ENCODE results near the gene PLK5.

PLK5 gene

DNA sequence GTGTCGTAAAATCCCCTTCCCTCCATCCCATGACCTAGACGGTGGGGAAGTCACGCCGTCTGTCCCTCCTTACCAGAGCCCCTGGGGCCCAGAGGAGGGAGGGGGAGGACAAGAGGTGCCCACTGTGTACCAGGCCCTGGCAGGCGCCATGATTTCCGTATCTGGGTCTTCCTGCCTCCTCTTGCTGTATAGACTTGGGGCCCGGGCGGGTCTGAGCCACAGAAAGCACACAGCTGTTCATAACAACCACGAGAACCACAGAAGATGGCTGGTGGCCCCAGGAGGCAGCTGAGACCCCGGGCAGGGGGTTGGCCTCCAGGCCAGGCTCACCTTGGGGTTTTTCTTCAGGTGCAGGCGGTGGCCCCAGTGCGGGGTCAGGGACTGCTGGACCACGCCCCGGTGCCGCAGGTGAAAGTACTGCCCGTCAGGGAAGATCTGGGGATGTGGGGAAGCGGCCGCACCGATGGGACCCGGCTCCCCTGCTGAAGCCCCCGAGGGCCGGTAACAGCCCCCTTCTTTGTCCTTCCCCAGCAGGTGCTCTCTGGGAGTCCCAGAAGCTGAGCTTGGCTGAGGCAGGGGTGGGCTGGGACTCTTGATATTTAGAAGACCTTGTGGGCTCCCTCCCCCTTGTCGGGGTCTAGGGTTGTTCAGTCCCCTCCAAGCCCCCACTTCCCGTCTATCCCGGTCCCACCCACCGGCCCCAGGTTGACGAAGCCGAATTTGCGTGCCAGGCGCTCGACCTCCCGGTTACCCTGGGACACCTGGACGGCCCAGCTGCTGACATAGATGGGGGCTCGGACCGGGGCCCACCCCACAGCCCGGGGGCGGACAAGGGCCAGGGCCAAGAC is 34.2 kb upstream of the PLK5 start:
- TF ChIP-seq, protein P1, sequence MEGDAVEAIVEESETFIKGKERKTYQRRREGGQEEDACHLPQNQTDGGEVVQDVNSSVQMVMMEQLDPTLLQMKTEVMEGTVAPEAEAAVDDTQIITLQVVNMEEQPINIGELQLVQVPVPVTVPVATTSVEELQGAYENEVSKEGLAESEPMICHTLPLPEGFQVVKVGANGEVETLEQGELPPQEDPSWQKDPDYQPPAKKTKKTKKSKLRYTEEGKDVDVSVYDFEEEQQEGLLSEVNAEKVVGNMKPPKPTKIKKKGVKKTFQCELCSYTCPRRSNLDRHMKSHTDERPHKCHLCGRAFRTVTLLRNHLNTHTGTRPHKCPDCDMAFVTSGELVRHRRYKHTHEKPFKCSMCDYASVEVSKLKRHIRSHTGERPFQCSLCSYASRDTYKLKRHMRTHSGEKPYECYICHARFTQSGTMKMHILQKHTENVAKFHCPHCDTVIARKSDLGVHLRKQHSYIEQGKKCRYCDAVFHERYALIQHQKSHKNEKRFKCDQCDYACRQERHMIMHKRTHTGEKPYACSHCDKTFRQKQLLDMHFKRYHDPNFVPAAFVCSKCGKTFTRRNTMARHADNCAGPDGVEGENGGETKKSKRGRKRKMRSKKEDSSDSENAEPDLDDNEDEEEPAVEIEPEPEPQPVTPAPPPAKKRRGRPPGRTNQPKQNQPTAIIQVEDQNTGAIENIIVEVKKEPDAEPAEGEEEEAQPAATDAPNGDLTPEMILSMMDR (IDR thresholded peaks at IDR 0.05; ENCODE audit: extremely low read depth, missing control alignments), result no peak
- DNase-seq (ENCODE audit: low spot score), result no peak

DNA sequence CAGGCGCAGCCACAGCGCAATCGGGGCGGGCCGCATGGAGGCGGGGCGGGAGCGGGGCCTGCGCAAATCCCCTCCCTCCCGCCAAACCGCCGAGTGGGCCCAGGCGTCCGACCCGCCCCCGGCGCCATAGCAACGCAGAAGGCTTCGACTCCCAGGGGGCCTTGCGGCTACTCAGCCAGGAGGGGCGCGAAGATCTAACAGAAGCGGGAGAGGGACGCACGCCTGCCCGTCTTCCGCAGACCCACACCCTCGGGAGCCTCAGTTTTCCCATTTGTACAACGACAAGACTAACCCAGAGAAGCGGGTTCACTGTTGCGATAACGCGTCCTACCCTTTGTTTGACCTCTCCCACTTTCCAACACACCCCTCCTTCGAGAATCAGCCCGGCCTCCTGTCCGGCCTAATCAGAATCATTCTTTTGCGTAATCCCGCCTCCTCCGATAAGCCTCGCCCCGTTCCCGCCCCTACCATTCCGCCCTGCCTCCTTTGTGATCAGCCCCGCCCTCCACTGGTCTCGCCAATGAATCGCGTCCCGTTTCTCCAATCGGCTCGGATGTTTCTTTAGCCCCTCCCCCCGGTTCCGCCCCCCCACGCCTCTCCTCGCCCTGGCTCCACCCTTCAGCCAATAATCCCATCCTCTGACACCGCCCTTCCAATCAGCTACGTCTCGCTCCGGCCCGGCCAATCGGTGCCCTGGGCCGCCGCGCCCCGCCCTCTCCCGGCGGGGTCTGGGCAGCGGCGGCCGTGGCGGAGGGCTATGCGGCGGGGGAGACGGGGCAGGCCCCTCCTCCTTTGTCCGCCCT is 33.4 kb upstream of the PLK5 start, which contains the start of gene PCSK4:
Gene PCSK4 (minus strand): TSS at position 40 of the 803 bp plus-strand sequence. CDS start 4 bp downstream, at position 36.
- TF ChIP-seq, protein P1 (IDR thresholded peaks at IDR 0.05; ENCODE audit: extremely low read depth, missing control alignments), result no peak
- peak; percentile 99 for DNase-seq (ENCODE audit: low spot score)

DNA sequence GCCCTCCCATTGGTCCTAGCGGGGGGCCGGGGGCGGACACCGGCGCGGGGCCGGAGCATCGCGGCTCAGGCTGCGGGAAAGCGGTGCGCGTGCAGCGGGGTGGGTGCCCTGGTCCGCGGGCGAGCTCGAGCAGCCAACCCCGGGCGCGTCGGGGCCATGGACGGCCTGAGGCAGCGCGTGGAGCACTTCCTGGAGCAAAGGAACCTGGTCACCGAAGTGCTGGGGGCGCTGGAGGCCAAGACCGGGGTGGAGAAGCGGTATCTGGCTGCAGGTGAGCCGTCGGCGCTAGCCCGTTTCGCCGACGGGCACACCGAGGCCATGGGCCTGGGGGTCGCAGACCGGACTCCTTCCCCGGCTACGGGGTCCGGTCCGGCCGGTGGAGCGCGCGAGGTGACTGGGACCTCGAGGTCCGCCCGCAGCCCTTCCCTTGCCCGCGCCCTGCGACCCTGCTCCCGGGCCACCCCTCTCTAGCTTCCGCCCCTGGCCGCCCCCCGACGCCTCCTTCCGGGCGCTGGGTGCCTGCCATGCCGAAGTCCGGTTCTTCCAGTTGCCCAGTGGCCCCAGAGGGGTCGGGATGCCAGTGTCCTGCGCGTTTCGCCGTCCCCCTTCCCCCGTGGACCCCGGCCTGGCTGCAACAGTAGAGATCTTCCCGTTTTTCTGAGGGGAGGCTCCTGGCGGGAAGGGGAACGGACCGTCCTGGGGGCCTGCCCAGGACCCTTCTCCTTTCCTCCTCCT is 32.6 kb upstream of the PLK5 start, which contains the start of gene REEP6:
Gene REEP6 (plus strand): TSS at position 68 of the 735 bp plus-strand sequence. CDS start 89 bp downstream, at position 157.
- TF ChIP-seq, protein P1 (IDR thresholded peaks at IDR 0.05; ENCODE audit: extremely low read depth, missing control alignments), result no peak
- DNase-seq (ENCODE audit: low spot score), result no peak

DNA sequence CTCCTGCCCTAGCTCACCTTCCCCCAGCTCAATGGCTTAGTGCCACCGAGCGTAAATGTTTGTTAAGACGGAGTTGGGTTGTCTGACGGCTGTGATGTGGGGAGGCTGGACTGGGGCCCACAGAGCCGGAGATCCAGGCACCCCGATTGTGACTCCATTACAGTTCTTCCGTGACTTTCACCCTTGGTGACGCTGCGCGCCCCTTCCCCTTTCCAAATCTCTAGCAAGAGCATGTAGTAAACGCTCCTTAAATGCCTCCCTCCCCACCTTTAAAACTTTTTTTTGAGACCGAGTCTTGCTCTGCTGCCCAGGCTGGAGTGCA is 32.1 kb upstream of the PLK5 start:
- DNase-seq (ENCODE audit: low spot score), result no peak
- TF ChIP-seq, protein P1 (IDR thresholded peaks at IDR 0.05; ENCODE audit: extremely low read depth, missing control alignments), result no peak

DNA sequence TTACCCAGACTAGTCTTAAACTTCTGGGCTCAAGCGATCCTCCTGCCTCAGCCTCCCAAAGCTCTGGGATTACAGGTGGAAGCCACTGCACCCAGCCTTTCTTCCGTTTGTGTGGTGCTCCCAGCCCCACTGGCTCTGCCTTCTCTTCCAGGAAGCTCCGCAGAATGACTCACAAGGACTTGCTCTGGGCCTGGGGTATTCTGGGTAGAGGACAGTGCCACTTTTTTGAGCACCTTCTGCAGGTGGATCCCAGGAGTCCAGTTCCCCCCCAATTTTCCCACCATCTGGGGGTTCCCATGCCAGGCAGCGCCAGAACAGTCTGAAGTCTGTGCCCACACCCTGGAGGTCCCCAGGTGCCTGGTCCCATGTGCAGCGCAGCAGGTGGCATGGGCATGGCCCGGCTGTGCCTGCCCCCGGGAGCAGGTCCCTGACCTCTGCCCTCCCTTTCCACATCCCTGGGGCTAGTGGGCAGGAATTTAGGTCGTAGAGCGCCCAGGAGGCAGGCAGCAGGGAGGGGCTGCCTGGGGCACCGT is 31.3 kb upstream of the PLK5 start:
- TF ChIP-seq, protein P1 (IDR thresholded peaks at IDR 0.05; ENCODE audit: extremely low read depth, missing control alignments), result no peak
- DNase-seq (ENCODE audit: low spot score), result no peak

DNA sequence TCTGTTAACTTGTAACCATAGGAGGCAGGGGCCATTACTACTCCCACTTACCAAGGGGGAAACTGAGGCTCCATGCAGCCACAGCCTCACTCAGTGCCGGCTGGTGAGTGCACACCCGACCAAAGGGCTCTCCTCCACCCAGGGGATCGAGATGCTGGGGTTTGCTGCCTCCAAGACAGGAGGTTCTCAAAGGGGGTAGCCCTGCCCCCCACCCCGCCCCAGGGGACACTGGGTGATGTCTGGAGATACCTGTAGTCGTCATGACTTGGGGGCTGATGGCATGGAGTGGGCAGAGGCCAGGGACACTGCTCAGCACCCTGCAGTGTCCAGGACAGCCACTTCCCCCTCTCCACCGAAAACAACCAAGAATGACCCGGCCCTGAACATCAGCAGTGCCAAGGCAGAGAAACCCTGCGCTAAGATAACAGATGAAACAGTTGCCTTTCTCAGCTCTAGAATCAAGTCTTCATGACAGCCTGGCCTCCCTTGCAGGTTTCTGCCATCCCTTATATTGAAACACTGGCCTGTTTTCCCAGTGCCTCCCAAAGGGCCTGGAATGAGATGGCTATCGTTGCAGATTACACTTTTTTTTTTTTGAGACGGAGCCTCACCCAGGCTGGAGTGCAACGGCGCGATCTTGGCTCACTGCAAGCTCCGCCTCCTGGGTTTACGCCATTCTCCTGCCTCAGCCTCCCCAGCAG is 29.6 kb upstream of the PLK5 start:
- no peak for DNase-seq (ENCODE audit: low spot score)
- TF ChIP-seq, protein P1 (IDR thresholded peaks at IDR 0.05; ENCODE audit: extremely low read depth, missing control alignments), result no peak
